Pancreas (tissue), 10 donors: ENCODE measurements around the gene CACNA2D3. TPM values are rescaled to one million over a fixed set of nuclear protein-coding genes. Genes with fewer than 3 reads are reported as not detected.

Experiments
- ATAC-seq, 4 donors: fragments of 200-7000 bp; cut with Tn5 transposase; one replicate each; pipeline versions ENCODE4 v1.8.0 to v1.9.1; 2020; ENCODE audit warnings: mild to moderate bottlenecking in 4 of 4, moderate library complexity in 4 of 4
- DNase-seq, 6 donors: peaks; one replicate each; pipeline ENCODE4 v3.0.0-alpha.2; 2020
- FAIRE-seq: peaks from 2 replicates; lab custom pipeline; 2012; peaks lifted over from hg19 to GRCh38; lab: Jason Lieb, UNC
- H3K27ac ChIP-seq, 4 donors: fragments of 200-600 bp; sonication (generic); 1 replicate in 3 of 4; 2 replicates in 1 of 4; pipeline versions ENCODE4 v1.5.0 to v1.8.0; 2020
- H3K27me3 ChIP-seq, 4 donors: fragments of 200-600 bp; one replicate each; pipeline ENCODE4 v1.8.0; 2021
- H3K36me3 ChIP-seq, 3 donors: fragments of 200-600 bp; sonication (generic) in 1 of 3; one replicate each; pipeline versions ENCODE4 v1.5.0 to v1.8.0; 2020 to 2021
- H3K4me1 ChIP-seq, 3 donors: fragments of 200-600 bp; one replicate each; pipeline ENCODE4 v1.8.0; 2021
- H3K4me3 ChIP-seq, 4 donors: fragments of 200-600 bp; sonication (generic) in 2 of 4; one replicate each; pipeline versions ENCODE4 v1.5.0 to v1.8.0; 2020 to 2021
- H3K9me3 ChIP-seq, 4 donors: fragments of 200-600 bp; one replicate each; pipeline ENCODE4 v1.8.0; 2021
- CTCF ChIP-seq, 4 donors: fragments of 200-600 bp; sonication (generic) in 3 of 4; IDR thresholded peaks; one replicate each; pipeline versions ENCODE4 v1.5.0 to v1.8.0; 2021; ENCODE audit warnings: antibody characterized with exemption in 4 of 4
- WGBS, 2 donors: extraction: QIAGEN DNeasy Blood & Tissue Kit; methylation state at CpG; one replicate each; pipeline ENCODE4 v1.1.7; 2013; 5-methylcytosine and 5-hydroxymethylcytosine counted together
- intact Hi-C, 3 donors: fragments of 100-400 bp; cut with DNase I; formaldehyde crosslinking; loops; one replicate each; pipeline versions ENCODE4 v1.11.1 to v1.14.2; 2022
- polyA plus RNA-seq, 2 donors: library from polyadenylated mRNA; stranded (reverse); fragments of 200-250 nt; gene quantifications; one replicate each; pipeline ENCODE4 v1.2.3, GENCODE V29; 2013
- total RNA-seq, 6 donors: library from RNA; stranded (reverse); fragmentation: NEBNext Ultra II Directional in 4 of 6; extraction: Animal tissue kit (Norgen Biotek cat#: 25700) in 4 of 6; gene quantifications; one replicate each; pipeline versions ENCODE4 v1.2.1 to v1.2.4, GENCODE V29; 2021 to 2023
- donor health status: healthy with polysubstance abuse.
- donor health status: DM: no; HTN: no; CAD: no; lungs with moderate emphysema.
- donor health status: DM: no; HTN: no; CAD: no.
- donor health status: control.
- donor health status: control.
- donor health status: Bipolar disorder and iron deficiency.
- donor health status: DM: yes; HTN: yes; CAD: no.
- donor health status: DM: no; HTN: no; CAD: no.
- donor health status: DM: no; HTN: no; CAD: no.
- donor health status: DM: yes; HTN: yes; CAD: no.

CACNA2D3 gene
- total and polyA plus RNA-seq, 8 donors, result 0.19 to 0.75 (median 0.37) TPM; not detected in 2

GRCh38 chr3:54565956-54566355 is 443.6 kb downstream of the CACNA2D3 start:
- ATAC-seq (no peak), DNase-seq (no peak), FAIRE-seq (no peak)
- intact Hi-C loops, result no loop called here
- H3K27me3 ChIP-seq, result no peaks in the 10 kb centered on the region
- no peaks in the 10 kb centered on the region for H3K4me1 ChIP-seq
- H3K36me3 ChIP-seq, result no peaks in the 10 kb centered on the region
- no peak overlapping the region for H3K27ac ChIP-seq
- no peak overlapping the region for H3K4me3 ChIP-seq
- no peak for TF ChIP-seq CTCF (IDR thresholded peaks at IDR 0.05)
- no peaks in the 10 kb centered on the region for H3K9me3 ChIP-seq

GRCh38 chr3:54567949-54568348 is 445.6 kb downstream of the CACNA2D3 start:
- ATAC-seq (peak in 1 of 4 donors; percentile 35), FAIRE-seq (no peak), DNase-seq (no peak)
- H3K36me3 ChIP-seq, result no peaks in the 10 kb centered on the region
- no peak overlapping the region for H3K4me3 ChIP-seq
- no peaks in the 10 kb centered on the region for H3K9me3 ChIP-seq
- H3K27me3 ChIP-seq, result no peaks in the 10 kb centered on the region
- intact Hi-C loops, result no loop called here
- no peak for TF ChIP-seq CTCF (IDR thresholded peaks at IDR 0.05)
- 46 to 55% methylated on average over 3 of the region's 3 CpGs for WGBS, 2 donors
- no peak overlapping the region for H3K27ac ChIP-seq
- H3K4me1 ChIP-seq, result no peaks in the 10 kb centered on the region

GRCh38 chr3:54570008-54570407 is 447.7 kb downstream of the CACNA2D3 start:
- FAIRE-seq (no peak), DNase-seq (no peak), ATAC-seq (no peak)
- Histone ChIP-seq H3K27me3 (no peaks in the 10 kb centered on the region), H3K27ac (no peak overlapping the region), H3K9me3 (no peaks in the 10 kb centered on the region), H3K36me3 (no peaks in the 10 kb centered on the region), H3K4me3 (no peak overlapping the region), H3K4me1 (no peaks in the 10 kb centered on the region)
- WGBS, 2 donors, result 72 to 77% methylated on average over 7 of the region's 7 CpGs
- TF ChIP-seq CTCF (IDR thresholded peaks at IDR 0.05), result no peak
- intact Hi-C loops, result no loop called here

GRCh38 chr3:54572197-54572895 is 450.0 kb downstream of the CACNA2D3 start:
- no peak overlapping the region for H3K4me3 ChIP-seq
- no peaks in the 10 kb centered on the region for H3K9me3 ChIP-seq
- H3K27me3 ChIP-seq, result no peaks in the 10 kb centered on the region
- DNase-seq, result no peak
- intact Hi-C loops, result no loop called here
- no peak overlapping the region for H3K27ac ChIP-seq
- no peaks in the 10 kb centered on the region for H3K36me3 ChIP-seq
- no peak for FAIRE-seq
- ATAC-seq, result no peak
- no peak for TF ChIP-seq CTCF (IDR thresholded peaks at IDR 0.05)
- 74 to 79% methylated on average over 5 of the region's 5 CpGs for WGBS, 2 donors
- no peaks in the 10 kb centered on the region for H3K4me1 ChIP-seq

GRCh38 chr3:54573858-54574257 is 451.5 kb downstream of the CACNA2D3 start:
- Histone ChIP-seq H3K9me3 (no peaks in the 10 kb centered on the region), H3K4me3 (no peak overlapping the region), H3K27ac (no peak overlapping the region), H3K4me1 (no peaks in the 10 kb centered on the region), H3K27me3 (no peaks in the 10 kb centered on the region), H3K36me3 (no peaks in the 10 kb centered on the region)
- ATAC-seq (no peak), DNase-seq (no peak), FAIRE-seq (no peak)
- TF ChIP-seq CTCF (IDR thresholded peaks at IDR 0.05), result no peak
- intact Hi-C loops, result no loop called here
- WGBS, 2 donors, result 35 to 46% methylated on average over 8 of the region's 8 CpGs
